NCI-H187 (cell line): ENCODE measurements around the gene OR2A25.

ENCODE experiments used
- DNase-seq, 2 experiments: peaks; one replicate each; lab custom pipeline; 2025; lab: John Stamatoyannopoulos, UW

Gene OR2A25

DNA sequence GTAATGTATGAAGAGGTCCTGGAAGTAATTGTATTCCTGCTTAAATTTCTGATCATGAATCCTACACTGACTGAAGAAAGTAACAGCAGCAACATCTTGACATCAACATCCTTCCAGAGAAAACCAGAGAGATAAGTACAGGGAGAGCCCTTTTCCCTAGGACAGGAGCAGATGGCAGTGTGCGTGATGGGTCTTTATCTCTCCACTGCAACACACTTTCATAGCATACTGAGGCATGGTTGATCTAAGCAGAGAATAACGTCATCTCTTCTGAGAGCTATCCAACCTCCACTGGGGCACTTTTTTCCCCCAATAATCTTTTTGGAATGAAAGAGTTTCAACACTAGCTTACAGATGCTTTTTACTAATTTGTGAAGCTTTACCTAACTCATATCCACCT lies 342 bp downstream of the OR2A25 start:
- no peak for DNase-seq

DNA sequence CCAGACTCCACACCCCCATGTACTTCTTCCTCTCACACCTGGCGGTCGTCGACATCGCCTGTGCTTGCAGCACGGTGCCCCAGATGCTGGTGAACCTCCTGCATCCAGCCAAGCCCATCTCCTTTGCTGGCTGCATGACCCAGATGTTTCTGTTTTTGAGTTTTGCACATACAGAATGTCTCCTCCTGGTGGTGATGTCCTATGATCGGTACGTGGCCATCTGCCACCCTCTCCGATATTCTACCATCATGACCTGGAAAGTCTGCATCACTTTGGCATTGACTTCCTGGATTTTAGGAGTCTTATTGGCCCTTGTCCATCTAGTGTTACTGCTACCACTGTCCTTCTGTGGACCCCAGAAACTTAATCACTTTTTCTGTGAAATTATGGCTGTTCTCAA lies 4.8 kb downstream of the OR2A25 start:
- DNase-seq: no peak

GRCh38 chr7:144085978-144086377 lies 16.4 kb downstream of the OR2A25 start, which contains the start of gene OR2A12:
Gene OR2A12 (plus strand): TSS chr7:144086278. CDS start chr7:144095108, 8,830 bp downstream.
- DNase-seq: no peak

GRCh38 chr7:144086730-144087129 lies 17.1 kb downstream of the OR2A25 start:
- DNase-seq: no peak

- DNase-seq: no peak
Measured at GRCh38 chr7:144087230-144087629, 17.6 kb downstream of the OR2A25 start.

DNA sequence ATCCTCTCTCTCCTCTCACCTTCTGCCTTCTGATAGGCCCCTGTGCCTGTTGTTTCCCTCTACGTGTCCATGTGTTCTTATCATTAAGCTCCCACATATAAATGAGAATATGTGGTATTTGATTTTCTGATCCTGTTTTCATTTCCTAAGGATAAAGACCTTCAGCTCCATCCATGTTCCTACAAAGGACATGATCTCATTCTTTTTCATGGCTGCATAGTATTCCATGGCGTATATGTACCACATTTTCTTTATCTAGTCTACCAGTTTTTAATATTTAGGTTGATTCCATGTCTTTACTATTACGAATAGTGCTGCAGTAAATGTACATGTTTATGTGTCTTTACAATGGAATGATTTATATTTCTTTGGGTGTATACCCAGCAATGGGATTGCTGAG lies 21.1 kb downstream of the OR2A25 start:
- DNase-seq: no peak

- DNase-seq: no peak
Measured at GRCh38 chr7:144098776-144099175, 29.2 kb downstream of the OR2A25 start.

DNA sequence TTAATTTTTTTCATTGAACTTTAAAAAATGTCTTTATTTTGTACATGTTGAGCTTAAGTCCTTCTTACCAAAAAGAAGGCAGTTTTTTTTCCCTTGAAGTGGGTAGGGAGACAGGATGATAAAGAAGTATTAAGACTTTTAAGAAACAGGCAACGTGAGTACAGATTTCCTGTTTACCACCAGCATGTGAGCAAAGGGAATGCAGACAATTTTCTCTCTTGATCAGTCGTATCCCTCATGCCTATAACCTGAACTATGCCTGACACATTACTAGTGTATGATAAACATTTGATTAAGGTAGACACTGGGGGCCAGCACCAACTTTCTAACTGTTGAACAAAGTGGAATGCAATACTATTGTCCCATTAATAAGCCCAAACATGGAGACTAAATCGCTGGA lies 31.0 kb downstream of the OR2A25 start:
- no peak for DNase-seq

DNA sequence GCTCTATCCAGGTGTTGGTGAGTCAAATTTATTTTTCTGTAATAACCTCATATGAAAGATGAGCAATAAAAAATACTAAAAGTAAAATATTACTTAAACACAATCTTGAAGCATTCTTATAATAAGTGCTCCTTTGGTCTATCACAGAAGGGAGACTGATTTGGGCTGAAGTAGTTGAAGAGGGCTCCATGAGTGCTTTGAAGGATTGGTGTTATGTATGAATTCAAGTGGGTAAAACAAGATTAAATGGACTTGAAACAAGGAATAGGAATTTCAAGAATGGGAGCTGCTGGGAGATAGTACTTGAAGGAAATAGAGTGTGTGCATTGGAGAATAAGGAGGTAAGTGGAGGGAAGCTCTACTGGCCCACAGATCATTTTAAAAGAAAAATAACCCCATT lies 32.4 kb downstream of the OR2A25 start:
- peak; percentile 5 to 49 for DNase-seq

DNA sequence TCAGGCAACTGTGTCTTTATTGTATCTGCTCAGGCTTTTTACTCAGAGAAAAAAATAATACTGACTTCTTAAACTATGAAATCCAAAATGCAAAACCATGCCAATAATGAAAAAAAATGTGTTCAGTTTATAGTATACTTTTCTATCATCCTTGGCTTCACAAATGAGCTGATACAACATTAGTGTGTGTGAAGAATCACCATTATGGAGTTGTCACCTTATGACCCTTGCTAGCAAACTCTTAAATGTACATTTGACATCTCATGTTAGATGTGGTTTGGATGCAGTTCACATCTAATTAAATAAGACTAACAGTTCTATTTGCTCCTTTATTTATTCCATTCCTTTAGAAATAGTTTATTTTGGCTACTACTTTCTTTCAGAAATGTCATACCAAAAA lies 35.6 kb downstream of the OR2A25 start:
- DNase-seq: no peak

DNA sequence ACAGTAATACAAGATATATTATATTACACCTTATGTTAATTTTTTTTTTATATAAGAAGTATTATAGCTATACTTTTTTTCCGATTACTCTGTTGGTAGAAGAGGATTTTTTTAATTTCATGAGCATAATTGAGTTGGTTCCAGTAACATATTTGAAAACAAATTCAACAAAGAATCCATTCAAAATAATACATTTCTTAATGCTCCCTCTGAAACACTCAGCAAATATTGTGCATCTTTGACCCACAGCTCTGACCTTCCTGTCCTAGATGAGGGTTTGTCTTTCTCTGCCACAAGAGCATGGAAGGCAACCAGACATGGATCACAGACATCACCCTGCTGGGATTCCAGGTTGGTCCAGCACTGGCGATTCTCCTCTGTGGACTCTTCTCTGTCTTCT lies 39.7 kb downstream of the OR2A25 start, which contains the start of gene OR2A2:
Gene OR2A2, plus strand, starts transcription at position 301 of the 400 bp plus-strand sequence. Its CDS starts 0 bp downstream, at position 301.
- no peak for DNase-seq

- no peak for DNase-seq
Measured at GRCh38 chr7:144110272-144110671, 40.7 kb downstream of the OR2A25 start.

GRCh38 chr7:144113651-144114050 lies 44.0 kb downstream of the OR2A25 start:
- DNase-seq: no peak

DNA sequence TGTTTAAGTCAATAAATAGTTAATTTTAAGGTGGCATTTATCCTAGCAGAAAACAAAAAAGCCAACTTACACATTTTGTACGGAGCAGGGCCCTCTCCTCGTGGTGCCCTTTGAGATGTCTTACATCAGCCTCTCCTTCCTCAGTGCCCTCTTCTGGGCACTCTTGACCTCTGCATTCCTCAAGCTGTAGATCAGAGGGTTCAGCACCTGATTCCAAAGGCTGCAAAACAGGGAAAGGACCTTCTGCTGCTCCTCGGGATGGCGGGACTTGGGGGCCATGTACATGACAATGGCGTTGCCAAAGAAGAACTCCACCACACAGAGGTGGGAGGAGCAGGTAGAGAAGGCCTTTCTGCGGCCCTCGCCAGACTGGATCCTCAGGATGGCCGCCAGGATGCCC lies 48.7 kb downstream of the OR2A25 start:
- no peak for DNase-seq

GRCh38 chr7:144122876-144123275 lies 53.3 kb downstream of the OR2A25 start, which contains the start of gene OR2A14:
Gene OR2A14 (plus strand): TSS chr7:144123176. CDS start chr7:144129113, 5,937 bp downstream.
- DNase-seq: no peak
